T-cell (primary cell): ENCODE results near the gene SLIT3. TPM values are rescaled to one million over a fixed set of nuclear protein-coding genes. Genes with fewer than 3 reads are reported as not detected.
"Not testable (repeated sequence)": the region's sequence is repeated elsewhere in the genome, so short reads cannot be mapped to it uniquely, and the experiment has no call there.

Source experiments
- ATAC-seq, 4 experiments: fragments of 200-7000 bp in 3 of 4; fragments of 150-1000 bp in 1 of 4; cut with Tn5 transposase; replicated peaks in 1 of 4; 1 replicate in 3 of 4; 2 replicates in 1 of 4; pipeline ENCODE4 v1.10.0; 2021; ENCODE audit warnings: moderate library complexity in 3 of 4, mild to moderate bottlenecking in 2 of 4, moderate number of reproducible peaks in 1 of 4
- CTCF ChIA-PET, 2 donors: fragments of 300-600 bp; sonication (Branson Sonifier 250); formaldehyde crosslinking; loops; one replicate each; lab custom pipeline; 2022; ENCODE audit warnings: antibody characterized with exemption in 2 of 2; lab: Charles Lee
- POLR2A ChIA-PET, 2 donors: fragments of 300-600 bp; sonication (Branson Sonifier 250); formaldehyde crosslinking; loops; one replicate each; lab custom pipeline; 2022; ENCODE audit warnings: antibody characterized with exemption in 2 of 2; lab: Charles Lee
- DNase-seq, 35 experiments: peaks; one replicate each; pipeline versions ENCODE4 v3.0.0 to v3.0.0-alpha.2; 2013 to 2023
- H3K27ac ChIP-seq: one replicate; pipeline ENCODE4 v1.5.1; 2013; ENCODE audit warnings: low read length
- H3K27me3 ChIP-seq, 2 experiments: replicated peaks in 1 of 2; 1 replicate in 1 of 2; 2 replicates in 1 of 2; pipeline versions ENCODE4 v1.6.1 to v1.7.0; 2013; ENCODE audit warnings: low read length in 1 of 2, mixed read lengths in 1 of 2; ENCODE audit not compliant: control insufficient read depth in 2 of 2, insufficient read depth in 2 of 2; ENCODE audit errors: extremely low read depth in 1 of 2
- H3K36me3 ChIP-seq, 2 donors: 1 replicate in 1 of 2; 2 replicates in 1 of 2; pipeline versions ENCODE4 v1.6.1 to v1.7.0; 2013; ENCODE audit warnings: low read length in 1 of 2; ENCODE audit not compliant: control insufficient read depth in 2 of 2, insufficient read depth in 1 of 2; ENCODE audit errors: extremely low read depth in 1 of 2
- H3K4me1 ChIP-seq, 2 experiments: 1 replicate in 1 of 2; 2 replicates in 1 of 2; pipeline versions ENCODE4 v1.6.1 to v1.7.0; 2013; ENCODE audit warnings: low read length in 2 of 2, mixed read lengths in 1 of 2; ENCODE audit not compliant: insufficient read depth in 2 of 2, control insufficient read depth in 1 of 2; ENCODE audit errors: extremely low read depth in 1 of 2
- H3K4me3 ChIP-seq, 2 donors: 1 replicate in 1 of 2; 2 replicates in 1 of 2; pipeline versions ENCODE4 v1.5.1 to v1.7.0; 2013; ENCODE audit warnings: mild to moderate bottlenecking in 2 of 2, low read length in 1 of 2, moderate library complexity in 1 of 2; ENCODE audit not compliant: control insufficient read depth in 1 of 2; ENCODE audit errors: extremely low read depth in 1 of 2
- H3K9me3 ChIP-seq: 2 replicates; pipeline ENCODE4 v1.7.0; 2013
- H3K27ac Mint-ChIP-seq, 2 donors: one replicate each; pipeline ENCODE4 v1.8.0; 2020 to 2021; ENCODE audit warnings: mild to moderate bottlenecking in 2 of 2, mixed read lengths in 2 of 2
- H3K27me3 Mint-ChIP-seq, 2 donors: one replicate each; pipeline ENCODE4 v1.8.0; 2021 to 2022; ENCODE audit warnings: mixed read lengths in 2 of 2
- H3K36me3 Mint-ChIP-seq: one replicate; pipeline ENCODE4 v1.8.0; 2021; ENCODE audit warnings: mixed read lengths
- H3K4me1 Mint-ChIP-seq, 3 donors: one replicate each; pipeline ENCODE4 v1.8.0; 2020 to 2022; ENCODE audit warnings: mixed read lengths in 3 of 3, mild to moderate bottlenecking in 1 of 3
- H3K4me3 Mint-ChIP-seq, 3 donors: one replicate each; pipeline ENCODE4 v1.8.0; 2020 to 2022; ENCODE audit warnings: mild to moderate bottlenecking in 3 of 3, mixed read lengths in 3 of 3, moderate library complexity in 3 of 3
- H3K9me3 Mint-ChIP-seq, 3 donors: one replicate each; pipeline ENCODE4 v1.8.0; 2020 to 2022; ENCODE audit warnings: mixed read lengths in 3 of 3
- WGBS: methylation state at CpG from one replicate; pipeline ENCODE4 v1.1.5; 2013; ENCODE audit warnings: missing lambda C conversion rate; ENCODE audit not compliant: insufficient coverage; 5-methylcytosine and 5-hydroxymethylcytosine counted together
- total RNA-seq, 35 experiments: library from RNA in 6 of 35; stranded (reverse) in 6 of 35; fragments of 120-200 nt in 1 of 35; gene quantifications; one replicate each; pipeline versions ENCODE4 v1.2.1 to v1.2.4 and lab custom pipeline; 2013 to 2026

SLIT3 gene
- total RNA-seq, 5 donors from 2014 or later (not counting 1 experiment from before 2014, with no cell fraction given): 0.13 to 0.32 (median 0.13) TPM; not detected in 2

GRCh38 chr5:168637281-168637680 is 663.7 kb downstream of the SLIT3 start:
- H3K4me3 Mint-ChIP-seq: no peak overlapping the region
- CTCF ChIA-PET: no interaction called here
- POLR2A ChIA-PET: no interaction called here

GRCh38 chr5:168630958-168631357 is 670.0 kb downstream of the SLIT3 start:
- H3K36me3 Mint-ChIP-seq, H3K9me3 ChIP-seq, POLR2A ChIA-PET, H3K4me1 ChIP-seq, H3K4me3 ChIP-seq, ATAC-seq, H3K36me3 ChIP-seq, H3K27ac Mint-ChIP-seq, H3K4me1 Mint-ChIP-seq, H3K9me3 Mint-ChIP-seq, DNase-seq, CTCF ChIA-PET, H3K4me3 Mint-ChIP-seq, H3K27ac ChIP-seq: not testable (repeated sequence)
- WGBS: 94% methylated on average over 7 of the region's 13 CpGs
- H3K27me3 ChIP-seq: peaks cover 0 to 27% of the 10 kb centered on the region in 2 experiments
- peaks cover 25 to 30% of the 10 kb centered on the region in 2 donors for H3K27me3 Mint-ChIP-seq

More at GRCh38 chr5:168637281-168637680, 663.7 kb downstream of the SLIT3 start:
- Mint-ChIP-seq H3K9me3 (no peaks in the 10 kb centered on the region), H3K27me3 (peaks cover 0 to 3% of the 10 kb centered on the region in 2 donors), H3K4me1 (no peaks in the 10 kb centered on the region), H3K27ac (no peak overlapping the region), H3K36me3 (no peaks in the 10 kb centered on the region)
- Histone ChIP-seq H3K4me1 (no peaks in the 10 kb centered on the region), H3K27me3 (no peaks in the 10 kb centered on the region), H3K9me3 (no peaks in the 10 kb centered on the region), H3K4me3 (no peak overlapping the region), H3K36me3 (no peaks in the 10 kb centered on the region), H3K27ac (no peak overlapping the region)
- ATAC-seq: no peak
- DNase-seq: no peak
- 100% methylated on average over 1 of the region's 2 CpGs for WGBS

- no peaks in the 10 kb centered on the region for H3K9me3 ChIP-seq
- Mint-ChIP-seq H3K27ac (no peak overlapping the region), H3K36me3 (no peaks in the 10 kb centered on the region), H3K27me3 (peaks cover 14 to 21% of the 10 kb centered on the region in 2 donors), H3K4me3 (no peak overlapping the region), H3K9me3 (peaks cover 0 to 1% (median 0%) of the 10 kb centered on the region in 3 donors), H3K4me1 (no peaks in the 10 kb centered on the region)
- no peak overlapping the region for H3K4me3 ChIP-seq
- DNase-seq: no peak
- H3K27ac ChIP-seq: no peak overlapping the region
- no peak for ATAC-seq
- no CpG with 5 or more reads among the region's 3 CpGs for WGBS
- ChIA-PET POLR2A (no interaction called here), CTCF (no interaction called here)
- H3K36me3 ChIP-seq: no peaks in the 10 kb centered on the region
- no peaks in the 10 kb centered on the region for H3K4me1 ChIP-seq
- H3K27me3 ChIP-seq: peaks cover 0 to 18% of the 10 kb centered on the region in 2 experiments
These were observed 676.0 kb downstream of the SLIT3 start for GRCh38 chr5:168624850-168625364.

GRCh38 chr5:168620807-168621206 is 680.1 kb downstream of the SLIT3 start:
- H3K27me3 Mint-ChIP-seq: no peaks in the 10 kb centered on the region
- DNase-seq (no peak), ATAC-seq (no peak)
- no peaks in the 10 kb centered on the region for H3K36me3 ChIP-seq
- H3K27ac Mint-ChIP-seq: no peak overlapping the region
- H3K9me3 Mint-ChIP-seq: no peaks in the 10 kb centered on the region
- no peak overlapping the region for H3K4me3 Mint-ChIP-seq
- ChIA-PET POLR2A (no interaction called here), CTCF (no interaction called here)
- H3K4me1 ChIP-seq: no peaks in the 10 kb centered on the region
- 60% methylated on average over 1 of the region's 1 CpG for WGBS
- peaks cover 0 to 3% of the 10 kb centered on the region in 2 experiments for H3K27me3 ChIP-seq
- no peak overlapping the region for H3K4me3 ChIP-seq
- no peaks in the 10 kb centered on the region for H3K9me3 ChIP-seq
- no peaks in the 10 kb centered on the region for H3K4me1 Mint-ChIP-seq
- H3K27ac ChIP-seq: no peak overlapping the region
- no peaks in the 10 kb centered on the region for H3K36me3 Mint-ChIP-seq

- ChIA-PET POLR2A (no interaction called here), CTCF (no interaction called here)
- H3K4me1 Mint-ChIP-seq: peaks cover 10 to 12% (median 12%) of the 10 kb centered on the region in 3 donors
- no peaks in the 10 kb centered on the region for H3K36me3 Mint-ChIP-seq
- no peaks in the 10 kb centered on the region for H3K36me3 ChIP-seq
- DNase-seq: no peak
- H3K27ac Mint-ChIP-seq: no peak overlapping the region
- ATAC-seq: no peak
- H3K27me3 ChIP-seq: no peaks in the 10 kb centered on the region
- no peaks in the 10 kb centered on the region for H3K9me3 ChIP-seq
- H3K4me3 ChIP-seq: no peak overlapping the region
- H3K4me3 Mint-ChIP-seq: no peak overlapping the region
- peaks cover 0 to 2% of the 10 kb centered on the region in 2 donors for H3K27me3 Mint-ChIP-seq
- H3K4me1 ChIP-seq: peaks cover 0 to 5% of the 10 kb centered on the region in 2 experiments
- WGBS: 91% methylated on average over 6 of the region's 10 CpGs
- H3K9me3 Mint-ChIP-seq: no peaks in the 10 kb centered on the region
- no peak overlapping the region for H3K27ac ChIP-seq
These were observed 686.3 kb downstream of the SLIT3 start for GRCh38 chr5:168614661-168615060.

- POLR2A ChIA-PET: no interaction called here
- 71% methylated on average over 1 of the region's 1 CpG for WGBS
- no peaks in the 10 kb centered on the region for H3K9me3 Mint-ChIP-seq
- no peaks in the 10 kb centered on the region for H3K36me3 Mint-ChIP-seq
- Histone ChIP-seq H3K4me1 (peaks cover 0 to 5% of the 10 kb centered on the region in 2 experiments), H3K36me3 (no peaks in the 10 kb centered on the region), H3K27ac (no peak overlapping the region), H3K4me3 (no peak overlapping the region), H3K27me3 (no peaks in the 10 kb centered on the region), H3K9me3 (no peaks in the 10 kb centered on the region)
- CTCF ChIA-PET: no interaction called here
- no peak for DNase-seq
- H3K27me3 Mint-ChIP-seq: peaks cover 0 to 2% of the 10 kb centered on the region in 2 donors
- no peak overlapping the region for H3K4me3 Mint-ChIP-seq
- ATAC-seq: no peak
- H3K4me1 Mint-ChIP-seq: peaks cover 10 to 12% (median 12%) of the 10 kb centered on the region in 3 donors
- H3K27ac Mint-ChIP-seq: no peak overlapping the region
These were observed 686.9 kb downstream of the SLIT3 start for GRCh38 chr5:168613996-168614395.
